T-helper 2 cell treated with Interferon-gamma antibody and Interleukin-4, amounts not matched to agents 100 ng/mL and 5 ng/mL, for 36 hours (primary cell): ENCODE results near the gene SLC5A9. TPM values are rescaled to one million over a fixed set of nuclear protein-coding genes. Genes with fewer than 3 reads are reported as not detected.
"Not testable (repeated sequence)": the region's sequence is repeated elsewhere in the genome, so short reads cannot be mapped to it uniquely, and the experiment has no call there.

Experiments
- intact Hi-C: fragments of 100-400 bp; cut with micrococcal nuclease; formaldehyde crosslinking; loops from one replicate; pipeline ENCODE4 v1.15.1; 2023
- total RNA-seq: library from RNA; stranded (reverse); gene quantifications from 2 replicates; pipeline ENCODE4 v1.2.3, GENCODE V29; 2022

SLC5A9 gene
- total RNA-seq, 1 donor from 2014 or later: not detected

DNA sequence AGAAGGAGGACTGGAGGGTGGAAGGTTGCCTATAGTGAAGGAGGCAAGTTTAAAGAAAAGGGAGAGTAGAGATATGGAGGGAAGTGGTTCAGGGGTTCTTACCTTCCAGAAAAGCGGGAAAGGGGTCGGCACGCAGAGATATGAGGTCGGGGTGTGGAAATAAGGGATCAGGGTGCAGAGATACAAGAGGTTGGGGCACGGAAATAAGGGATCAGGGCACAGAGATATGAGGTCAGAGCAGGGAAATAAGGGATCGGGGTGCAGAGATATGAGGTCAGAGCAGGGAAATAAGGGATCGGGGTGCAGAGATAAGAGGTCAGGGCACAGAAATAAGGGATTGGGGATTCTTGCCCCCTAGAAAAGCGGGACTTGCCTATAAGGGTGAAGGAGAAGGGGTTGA lies 9.1 kb upstream of the SLC5A9 start:
- intact Hi-C loops: not testable (repeated sequence)

DNA sequence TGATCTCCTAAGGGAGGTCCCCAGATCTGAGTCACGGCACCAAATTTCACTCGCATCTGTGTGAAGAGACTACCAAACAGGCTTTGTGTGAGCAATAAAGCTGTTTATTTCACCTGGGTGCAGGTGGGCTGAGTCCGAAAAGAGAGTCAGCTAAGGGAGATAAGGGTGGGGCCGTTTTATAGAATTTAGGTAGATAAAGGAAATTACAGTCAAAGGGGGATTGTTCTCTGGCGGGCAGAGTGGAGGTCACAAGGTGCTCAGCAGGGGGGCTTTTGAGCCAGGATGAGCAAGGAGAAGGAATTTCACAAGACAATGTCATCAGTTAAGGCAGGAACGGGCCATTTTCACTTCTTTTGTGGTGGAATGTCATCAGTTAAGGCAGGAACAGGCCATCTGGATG lies 8.2 kb upstream of the SLC5A9 start:
- intact Hi-C loops: not testable (repeated sequence)

DNA sequence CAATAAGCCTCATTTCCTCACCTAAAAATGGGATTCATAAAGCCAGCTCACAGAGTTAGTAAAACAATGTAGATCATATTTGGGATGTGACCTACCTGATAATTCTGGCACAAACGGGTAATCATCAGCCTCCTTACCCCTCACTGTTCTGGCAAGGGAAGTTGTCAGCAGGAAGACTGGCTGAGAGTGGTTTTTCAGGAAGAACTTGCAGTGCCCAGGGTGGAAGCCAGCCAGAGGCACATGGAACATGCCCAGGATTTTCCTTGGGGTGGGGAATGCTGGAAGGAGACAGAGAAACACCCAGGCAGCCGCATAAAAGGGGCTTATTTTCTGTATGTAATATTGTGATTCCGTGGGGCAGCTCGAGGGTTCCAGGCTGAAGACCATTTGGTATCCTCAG lies 7.7 kb upstream of the SLC5A9 start:
- intact Hi-C loops: no loop called here

DNA sequence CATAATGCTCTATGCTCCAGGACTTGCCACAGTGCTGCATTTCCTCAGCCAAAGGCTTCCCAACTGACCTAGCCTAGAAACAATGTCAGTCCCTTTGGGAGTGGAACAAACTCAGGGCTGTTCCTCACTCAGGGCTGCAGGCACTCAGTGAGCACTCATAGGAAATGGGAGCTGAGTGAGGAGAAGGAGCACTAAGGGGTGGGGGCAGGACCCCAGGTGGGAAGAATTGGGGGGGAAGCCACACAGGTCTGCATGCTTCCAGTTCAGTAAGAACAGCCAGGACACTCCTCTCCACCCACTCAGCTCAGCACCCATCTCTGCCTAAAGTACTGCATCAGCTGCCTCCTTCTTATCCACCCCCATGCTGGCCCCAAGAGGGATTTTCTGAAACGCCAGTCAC lies 7.3 kb upstream of the SLC5A9 start:
- intact Hi-C loops: no loop called here

DNA sequence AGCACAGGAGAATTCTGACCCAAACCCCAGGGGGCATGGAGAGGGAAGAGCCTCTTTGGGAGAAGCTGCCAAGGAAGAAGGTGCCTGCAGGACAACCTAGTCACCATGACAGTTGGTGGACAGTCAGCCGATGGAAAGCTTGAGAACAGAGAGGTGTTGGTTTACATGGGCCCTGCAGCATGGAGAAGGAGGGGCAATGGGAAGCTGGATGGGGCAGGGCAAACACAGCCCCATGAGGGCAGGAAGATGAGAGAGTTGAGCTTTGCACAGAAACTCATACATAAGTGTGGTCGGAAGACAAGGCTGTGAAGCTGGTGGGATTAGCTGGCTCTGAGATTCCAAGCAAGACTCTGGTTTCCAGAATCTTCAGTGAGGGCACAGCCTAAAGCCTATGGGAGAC lies 6.6 kb upstream of the SLC5A9 start:
- intact Hi-C loops: no loop called here

DNA sequence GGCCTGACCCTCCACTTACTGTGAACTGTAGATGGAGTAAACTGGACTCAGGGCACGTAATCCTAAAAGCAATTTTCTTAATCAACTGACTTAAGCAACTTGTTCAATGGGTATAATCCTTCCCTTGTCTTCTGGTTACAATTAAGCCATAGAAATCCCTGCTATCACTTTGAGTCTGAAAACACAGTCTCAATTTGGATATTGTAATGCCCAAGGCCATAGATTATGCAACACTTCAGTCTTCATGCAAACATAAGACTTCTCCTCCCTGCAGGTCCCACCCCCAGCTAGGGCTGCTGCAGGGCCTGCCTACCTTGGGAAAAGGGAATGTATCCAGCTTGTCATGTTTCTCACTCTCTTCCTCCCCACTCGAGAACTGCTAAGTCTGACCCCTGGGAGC lies 6.2 kb upstream of the SLC5A9 start:
- intact Hi-C loops: no loop called here

DNA sequence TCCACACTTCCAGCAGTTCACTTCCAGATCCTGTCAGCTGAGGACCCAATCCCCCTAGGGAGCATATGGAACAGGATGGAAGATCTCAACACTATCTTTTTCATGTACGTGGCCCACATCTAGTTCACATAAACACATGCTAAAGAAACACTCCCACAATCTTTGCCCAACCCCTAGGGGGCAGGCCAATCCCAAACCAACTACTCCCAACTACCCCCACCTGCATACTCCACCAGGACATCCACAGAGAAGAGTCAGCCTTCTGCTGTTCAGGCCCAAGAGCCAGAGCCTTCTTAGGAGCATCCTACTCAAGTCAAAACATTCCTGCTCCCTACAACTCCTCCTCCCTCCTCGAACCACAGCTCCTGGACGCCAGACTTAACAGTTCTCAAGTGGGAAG lies 5.6 kb upstream of the SLC5A9 start:
- intact Hi-C loops: no loop called here

DNA sequence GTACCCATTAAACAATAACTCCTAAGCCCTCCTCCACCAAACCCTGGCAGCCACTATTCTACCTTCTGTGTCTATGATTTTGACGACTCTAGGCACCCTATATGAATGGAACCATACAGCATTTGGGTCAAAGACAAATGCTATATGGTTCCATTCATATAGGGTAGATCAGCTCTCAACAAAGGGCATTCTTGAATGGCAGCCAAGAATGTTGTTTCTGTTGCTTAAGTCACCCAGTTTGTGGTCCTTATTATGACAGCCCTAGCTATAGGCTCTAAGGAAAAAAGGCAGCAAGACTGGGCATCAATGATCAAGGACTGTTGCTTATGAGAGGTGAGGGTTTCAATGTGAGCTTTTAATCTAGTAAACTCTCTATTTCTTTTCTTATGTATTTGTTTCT lies 4.7 kb upstream of the SLC5A9 start:
- intact Hi-C loops: no loop called here

DNA sequence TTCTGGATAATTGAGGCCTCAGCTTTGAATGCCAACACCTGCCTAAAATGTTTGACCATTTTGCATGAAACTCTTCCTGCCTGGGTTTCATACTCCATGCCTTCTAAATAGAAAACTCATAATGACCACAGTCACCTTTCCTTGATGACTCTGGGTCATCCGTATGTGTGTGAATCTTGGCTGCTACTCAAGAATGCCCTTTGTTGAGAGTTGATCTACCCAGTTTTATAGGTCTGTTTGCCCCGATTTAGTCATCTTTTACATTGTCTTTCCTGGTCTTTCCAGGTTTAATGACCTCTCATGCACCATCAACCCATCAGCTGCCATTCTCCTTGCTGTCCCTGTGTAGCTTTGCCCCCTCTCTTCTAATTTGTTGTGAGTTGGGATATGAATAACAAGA lies 2.7 kb upstream of the SLC5A9 start:
- intact Hi-C loops: no loop called here

DNA sequence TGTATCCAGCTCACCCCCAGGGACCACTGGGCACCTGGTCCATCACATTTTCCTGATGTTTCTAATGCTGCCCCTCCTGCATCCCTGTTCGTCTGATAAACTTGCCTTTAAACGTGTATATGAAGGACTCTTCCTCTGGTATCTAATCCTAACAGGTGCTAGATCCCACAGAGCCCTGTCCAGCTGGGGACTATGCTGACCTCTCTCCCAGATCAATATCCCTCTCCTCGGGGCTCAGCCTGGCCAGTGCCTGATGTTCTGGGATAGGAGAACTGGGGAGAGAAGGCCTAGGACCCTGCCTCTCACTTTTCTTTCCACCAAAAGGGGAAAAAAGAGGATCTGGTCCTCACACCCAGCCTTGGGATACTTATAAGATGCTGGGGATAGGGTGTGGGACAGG lies 1.4 kb upstream of the SLC5A9 start:
- intact Hi-C loops: no loop called here

DNA sequence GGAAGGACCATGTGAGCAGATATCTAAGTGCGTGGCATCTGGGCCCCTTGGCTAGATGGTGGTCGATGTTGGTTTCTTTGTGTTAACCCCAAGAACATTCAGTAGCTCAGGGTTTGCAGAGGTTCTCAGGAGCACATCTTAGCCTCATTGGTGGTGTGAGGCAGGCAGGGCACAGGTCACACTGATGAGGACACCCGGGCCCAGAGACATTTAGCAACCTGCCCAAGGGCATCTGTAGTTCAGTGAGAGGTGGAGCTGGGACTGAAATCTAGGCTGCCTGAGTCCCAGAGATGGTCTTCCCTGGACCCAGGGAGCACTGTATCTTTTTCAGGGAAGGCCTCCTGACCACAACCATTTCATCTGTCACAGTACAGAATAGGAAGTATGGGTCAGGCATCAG lies 859 bp upstream of the SLC5A9 start:
- intact Hi-C loops: no loop called here

DNA sequence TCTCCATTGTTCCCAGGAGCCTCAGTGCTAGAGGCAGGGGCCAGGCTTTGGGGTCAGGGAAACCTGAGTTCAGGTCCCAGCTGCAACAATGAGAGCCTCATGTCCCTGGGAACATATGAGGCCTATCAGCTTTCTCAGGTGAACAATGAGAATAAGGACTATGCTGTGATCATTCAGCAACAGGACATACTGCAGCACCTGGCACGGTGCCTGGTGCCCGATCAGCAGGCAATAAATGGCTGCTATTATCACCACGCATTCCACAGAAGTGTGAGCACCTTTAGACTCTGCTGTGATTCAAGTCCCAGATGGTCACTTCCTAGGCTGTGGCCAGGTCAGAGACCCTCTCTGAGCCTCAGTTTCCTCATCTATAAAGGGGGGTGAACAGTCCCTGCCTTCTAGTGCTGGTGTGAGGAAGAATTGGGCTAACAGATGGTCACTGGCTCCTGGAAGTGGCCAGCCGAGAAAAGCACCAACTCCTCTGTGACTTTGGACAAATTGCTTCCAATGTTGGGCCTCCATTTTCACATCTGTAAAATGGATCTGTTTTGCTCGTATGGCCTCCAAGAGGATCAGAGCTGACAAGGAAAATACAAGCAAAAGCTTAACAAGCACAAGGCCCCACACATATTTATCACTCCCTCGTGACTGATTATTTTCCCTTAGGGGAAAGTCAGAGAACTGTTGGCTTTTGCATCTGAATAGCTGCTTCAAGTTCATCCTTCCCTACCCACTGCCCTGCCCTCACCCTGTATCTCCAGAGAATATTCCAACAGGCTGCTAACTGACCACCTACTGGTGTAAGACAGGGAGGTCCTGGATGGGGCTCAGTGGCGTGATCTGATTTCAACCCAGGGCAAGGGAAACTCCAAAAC lies 1.1 kb downstream of the SLC5A9 start:
- intact Hi-C loops: no loop called here

DNA sequence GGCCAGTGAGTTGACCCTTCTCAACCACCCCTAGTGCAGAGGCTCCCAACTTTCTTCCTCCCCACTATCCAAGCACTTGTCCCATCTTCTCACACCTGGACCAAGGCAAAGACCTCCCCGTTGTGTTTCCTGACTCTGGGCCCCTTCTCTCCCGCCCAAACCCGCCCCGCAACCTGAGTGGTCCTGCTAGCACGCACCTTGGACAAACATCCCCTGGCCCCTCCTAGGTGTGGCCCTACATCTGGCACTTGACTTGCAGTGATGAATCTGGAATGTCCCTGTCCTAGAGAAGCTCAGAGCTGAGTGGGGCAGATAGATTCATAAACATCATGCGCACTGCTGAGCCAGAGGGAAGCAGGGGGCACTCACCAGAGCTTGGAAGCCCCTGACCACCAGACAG lies 2.3 kb downstream of the SLC5A9 start:
- intact Hi-C loops: no loop called here

DNA sequence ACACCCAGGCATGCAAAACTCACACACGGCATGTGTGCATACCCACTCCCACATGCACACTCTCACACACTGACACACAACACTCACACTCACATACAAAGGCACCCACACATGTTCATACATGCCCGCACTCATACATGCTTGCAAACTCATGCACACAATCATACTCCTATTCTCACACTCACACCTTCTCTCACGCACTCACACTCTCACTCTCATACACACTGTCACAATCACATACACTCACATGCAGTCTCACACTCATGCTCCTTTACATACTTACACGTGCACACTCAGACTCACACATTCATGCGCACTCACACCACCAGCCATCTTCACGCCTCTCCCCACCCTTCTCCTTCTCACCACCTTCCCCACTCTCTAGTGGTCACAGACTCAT lies 3.1 kb downstream of the SLC5A9 start:
- intact Hi-C loops: no loop called here

DNA sequence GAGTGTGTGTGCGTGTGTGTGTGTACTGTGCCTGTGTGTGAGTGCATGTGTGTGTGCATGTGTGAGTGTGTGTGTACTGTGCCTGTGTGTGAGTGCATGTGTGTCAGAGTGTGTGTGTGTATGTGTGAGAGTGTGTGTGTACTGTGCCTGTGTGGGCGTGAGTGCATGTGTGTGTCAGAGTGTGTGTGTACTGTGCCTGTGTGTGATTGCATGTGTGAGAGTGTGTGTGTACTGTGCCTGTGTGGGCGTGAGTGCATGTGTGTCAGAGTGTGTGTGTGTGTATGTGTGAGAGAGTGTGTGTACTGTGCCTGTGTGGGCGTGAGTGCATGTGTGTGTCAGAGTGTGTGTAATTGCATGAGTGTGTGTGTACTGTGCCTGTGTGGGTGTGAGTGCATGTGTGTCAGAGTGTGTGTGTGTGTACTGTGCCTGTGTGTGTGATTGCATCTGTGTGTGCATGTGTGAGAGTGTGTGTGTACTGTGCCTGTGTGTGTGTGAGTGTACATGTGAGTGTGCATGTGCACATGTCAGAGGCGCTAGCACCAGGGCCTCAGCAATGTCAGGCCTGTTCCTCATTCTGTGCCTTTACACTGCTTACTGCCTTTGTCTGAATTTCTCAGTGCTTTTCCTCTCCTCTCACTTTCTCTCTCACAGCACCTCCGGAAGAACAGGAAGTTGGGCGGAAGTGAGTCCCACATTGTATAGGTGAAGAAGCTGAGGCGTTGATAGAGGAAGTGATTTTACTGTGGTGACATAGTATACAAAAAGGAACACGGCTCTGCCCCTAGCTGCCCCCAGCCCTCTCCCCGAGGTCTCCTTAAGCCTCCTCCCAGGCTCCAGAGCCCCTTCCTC lies 4.9 kb downstream of the SLC5A9 start:
- intact Hi-C loops: no loop called here

DNA sequence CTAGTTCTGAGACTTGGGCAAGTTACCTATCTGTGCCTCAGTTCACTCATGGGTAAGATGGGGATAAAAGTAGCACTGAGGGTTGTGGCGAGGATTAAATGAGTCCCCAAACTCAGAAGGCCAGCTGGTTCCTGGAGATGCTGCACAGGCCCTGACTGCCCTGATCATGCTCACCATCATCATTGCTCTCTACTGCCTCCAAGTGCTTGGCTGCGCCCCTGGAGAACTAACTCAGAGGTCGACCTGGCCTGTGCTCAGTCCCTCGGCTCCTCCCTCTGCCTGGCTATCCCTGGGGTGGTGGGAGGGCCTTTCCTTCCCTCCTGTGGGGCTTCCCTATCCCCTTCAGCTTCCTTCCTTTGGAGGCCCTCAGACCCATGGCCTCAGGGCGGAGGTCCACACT lies 5.6 kb downstream of the SLC5A9 start:
- intact Hi-C loops: no loop called here

DNA sequence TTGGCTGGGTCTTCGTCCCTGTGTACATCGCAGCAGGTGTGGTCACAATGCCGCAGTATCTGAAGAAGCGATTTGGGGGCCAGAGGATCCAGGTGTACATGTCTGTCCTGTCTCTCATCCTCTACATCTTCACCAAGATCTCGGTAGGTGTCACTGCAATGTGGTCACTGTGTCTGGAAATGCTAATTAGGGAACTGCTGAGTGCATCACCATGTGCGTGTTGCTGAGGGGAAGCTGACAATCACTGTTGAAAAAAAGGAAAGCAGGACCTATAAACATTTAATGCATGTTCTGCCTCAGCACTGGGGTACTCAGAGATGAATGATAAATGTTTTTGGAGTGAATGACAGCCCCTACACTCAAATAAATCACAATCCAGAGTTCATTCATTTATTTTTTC lies 6.8 kb downstream of the SLC5A9 start:
- intact Hi-C loops: no loop called here

DNA sequence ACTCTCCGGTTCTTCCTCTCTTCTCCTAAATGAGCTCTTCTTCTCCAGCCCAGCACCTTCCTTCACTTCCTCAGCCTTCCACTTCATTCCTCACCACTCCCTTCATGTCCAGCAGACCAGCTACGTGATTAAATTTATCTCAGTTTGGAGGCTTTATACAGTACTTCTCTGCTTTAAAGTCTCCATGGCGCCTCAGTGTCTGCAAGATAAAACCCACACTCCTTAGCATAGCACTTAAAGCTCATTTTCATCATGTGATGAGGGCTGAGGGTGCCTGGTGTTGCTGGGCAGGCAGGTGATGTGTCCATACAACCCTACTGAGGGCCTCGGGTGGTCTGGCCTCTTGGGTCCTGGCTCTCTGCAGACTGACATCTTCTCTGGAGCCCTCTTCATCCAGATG lies 7.7 kb downstream of the SLC5A9 start:
- intact Hi-C loops: no loop called here

DNA sequence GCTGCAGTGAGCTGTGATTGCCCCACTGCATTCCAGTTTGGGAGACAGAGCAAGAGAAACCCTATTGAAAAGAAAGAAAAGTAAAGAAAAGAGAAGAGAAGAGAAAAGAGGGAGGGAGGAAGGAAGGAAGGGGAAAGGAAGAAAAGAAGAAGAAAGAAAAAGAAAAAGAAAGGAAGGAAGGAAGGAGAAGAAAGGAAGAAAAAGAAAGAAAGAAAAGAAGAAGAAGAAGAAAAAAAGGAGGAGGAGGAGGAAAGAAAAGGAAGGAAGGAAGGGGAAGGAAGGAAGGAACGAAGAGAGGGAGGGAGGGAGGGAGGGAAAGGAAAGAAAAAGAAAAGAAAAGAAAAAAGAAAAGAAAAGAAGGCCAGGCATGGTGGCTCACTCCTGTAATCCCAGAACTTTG lies 10.2 kb downstream of the SLC5A9 start:
- intact Hi-C loops: no loop called here

DNA sequence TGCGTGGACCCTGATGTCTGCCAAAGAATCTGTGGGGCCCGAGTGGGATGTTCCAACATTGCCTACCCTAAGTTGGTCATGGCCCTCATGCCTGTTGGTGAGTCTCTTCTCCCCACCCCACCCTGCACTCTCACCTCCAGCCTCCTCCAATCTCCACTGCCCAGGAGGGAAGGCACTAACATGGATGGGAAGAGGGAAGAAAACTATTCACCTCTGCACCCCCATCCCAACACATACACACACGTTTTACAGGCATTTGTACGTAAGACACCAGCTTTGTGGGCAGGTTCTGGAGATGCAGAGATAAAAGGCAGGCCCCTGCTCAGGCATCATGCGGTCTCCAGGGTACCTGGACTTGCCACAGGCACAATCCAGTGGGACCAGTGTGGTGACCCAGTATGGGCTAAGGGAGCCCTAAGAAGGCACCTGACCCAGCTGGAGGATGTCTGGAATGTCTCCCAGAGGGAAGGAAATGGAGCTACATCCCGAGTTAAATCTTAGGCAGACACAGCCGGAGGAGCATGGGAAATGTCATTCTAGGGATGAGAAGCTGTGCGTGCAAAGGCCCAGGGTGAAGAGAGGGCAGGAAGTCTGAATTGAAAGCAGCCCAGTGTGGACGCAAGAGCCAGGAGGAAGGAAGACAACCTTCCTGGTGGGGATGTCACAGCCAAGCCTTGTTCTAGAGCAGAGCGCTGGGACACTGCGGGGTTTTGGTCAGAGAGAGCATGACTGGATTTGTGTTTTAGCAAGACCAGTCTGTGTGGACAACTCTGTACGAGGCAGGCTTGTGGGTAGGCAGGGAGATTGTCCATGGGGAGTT lies 11.4 kb downstream of the SLC5A9 start:
- intact Hi-C loops: no loop called here

DNA sequence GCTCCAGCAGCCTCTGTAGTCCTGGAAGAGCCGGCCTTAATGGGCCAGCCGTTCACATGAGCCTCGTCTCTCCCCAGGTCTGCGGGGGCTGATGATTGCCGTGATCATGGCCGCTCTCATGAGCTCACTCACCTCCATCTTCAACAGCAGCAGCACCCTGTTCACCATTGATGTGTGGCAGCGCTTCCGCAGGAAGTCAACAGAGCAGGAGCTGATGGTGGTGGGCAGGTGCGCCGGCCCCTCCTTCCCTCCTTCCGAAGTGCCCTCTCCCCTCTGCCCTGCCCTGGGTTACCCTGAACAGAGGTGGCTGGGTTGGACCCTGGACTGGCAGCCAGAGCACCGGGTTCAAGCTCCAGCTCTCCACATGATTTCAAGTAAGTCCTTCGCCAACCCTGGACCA lies 13.1 kb downstream of the SLC5A9 start:
- intact Hi-C loops: loop anchor here (1.0 to 2.0 kb wide), 2 partner anchors 33 to 142 kb away; no protein-coding TSS in a partner anchor
